Mesenchymal stem cell (in vitro differentiated cells and primary cell): ENCODE results near the gene ASPDH.

Experiments
- DNase-seq: peaks from one replicate; pipeline ENCODE4 v3.0.0-alpha.2; 2013
- H2AFZ ChIP-seq: one replicate; pipeline ENCODE4 v1.6.1; 2013; ENCODE audit warnings: low read depth, mild to moderate bottlenecking, control low read depth, inconsistent platforms, low read length, moderate library complexity
- H2AK5ac ChIP-seq: 2 replicates; pipeline ENCODE4 v1.6.1; 2013; ENCODE audit warnings: low read length, moderate library complexity, mild to moderate bottlenecking, inconsistent platforms; ENCODE audit not compliant: severe bottlenecking
- H2BK120ac ChIP-seq: one replicate; pipeline ENCODE4 v1.6.1; 2013; ENCODE audit warnings: low read depth, mild to moderate bottlenecking, inconsistent platforms, low read length, moderate library complexity
- H2BK12ac ChIP-seq, 2 experiments: one replicate each; pipeline ENCODE4 v1.6.1; 2013; ENCODE audit warnings: inconsistent platforms in 2 of 2, low read length in 2 of 2, mild to moderate bottlenecking in 2 of 2, moderate library complexity in 2 of 2, control low read depth in 1 of 2
- H2BK15ac ChIP-seq: one replicate; pipeline ENCODE4 v1.6.1; 2013; ENCODE audit warnings: mild to moderate bottlenecking, low read depth, inconsistent platforms; ENCODE audit not compliant: poor library complexity, severe bottlenecking
- H2BK5ac ChIP-seq: 2 replicates; pipeline ENCODE4 v1.6.1; 2013; ENCODE audit warnings: low read depth, mild to moderate bottlenecking, low read length, control low read depth, inconsistent platforms; ENCODE audit not compliant: poor library complexity, severe bottlenecking
- H3K14ac ChIP-seq, 2 experiments: one replicate each; pipeline ENCODE4 v1.6.1; 2013; ENCODE audit warnings: inconsistent platforms in 2 of 2, low read length in 2 of 2, control low read depth in 1 of 2, mild to moderate bottlenecking in 1 of 2, moderate library complexity in 1 of 2
- H3K18ac ChIP-seq, 2 experiments: one replicate each; pipeline ENCODE4 v1.6.1; 2013; ENCODE audit warnings: inconsistent platforms in 2 of 2, low read length in 2 of 2, control low read depth in 1 of 2, low read depth in 1 of 2, mild to moderate bottlenecking in 1 of 2
- H3K23ac ChIP-seq, 2 experiments: one replicate each; pipeline ENCODE4 v1.6.1; 2013; ENCODE audit warnings: inconsistent platforms in 2 of 2, low read length in 2 of 2, mild to moderate bottlenecking in 2 of 2, moderate library complexity in 2 of 2, control low read depth in 1 of 2
- H3K27ac ChIP-seq: 2 replicates; pipeline ENCODE4 v1.5.1; 2013; ENCODE audit warnings: mild to moderate bottlenecking, moderate library complexity, low read length, control low read depth, inconsistent platforms; ENCODE audit not compliant: poor library complexity, severe bottlenecking
- H3K27me3 ChIP-seq, 2 experiments: 2 replicates each; pipeline versions ENCODE4 v1.6.1 to v1.7.0; 2013; ENCODE audit warnings: low read length in 2 of 2, mild to moderate bottlenecking in 2 of 2, moderate library complexity in 2 of 2, control low read depth in 1 of 2, inconsistent platforms in 1 of 2; ENCODE audit not compliant: control insufficient read depth in 1 of 2, insufficient read depth in 1 of 2
- H3K36me3 ChIP-seq, 2 experiments: 2 replicates each; pipeline versions ENCODE4 v1.6.1 to v1.7.0; 2013; ENCODE audit warnings: low read length in 2 of 2, control low read depth in 1 of 2, inconsistent platforms in 1 of 2, low read depth in 1 of 2, mild to moderate bottlenecking in 1 of 2; ENCODE audit not compliant: insufficient read depth in 2 of 2, control insufficient read depth in 1 of 2
- H3K4ac ChIP-seq, 2 experiments: one replicate each; pipeline ENCODE4 v1.6.1; 2013; ENCODE audit warnings: inconsistent platforms in 2 of 2, low read length in 2 of 2, mild to moderate bottlenecking in 2 of 2, moderate library complexity in 2 of 2, control low read depth in 1 of 2, low read depth in 1 of 2
- H3K4me1 ChIP-seq: 2 replicates; pipeline ENCODE4 v1.6.1; 2013; ENCODE audit warnings: low read depth, low read length, control low read depth; ENCODE audit not compliant: control insufficient read depth, insufficient read depth
- H3K4me2 ChIP-seq: 2 replicates; pipeline ENCODE4 v1.6.1; 2013; ENCODE audit warnings: low read length, mild to moderate bottlenecking, inconsistent platforms; ENCODE audit not compliant: poor library complexity, severe bottlenecking
- H3K4me3 ChIP-seq, 2 experiments: 2 replicates each; pipeline versions ENCODE4 v1.5.1 to v1.7.0; 2013; ENCODE audit warnings: low read length in 2 of 2, mild to moderate bottlenecking in 2 of 2, control low read depth in 1 of 2, low read depth in 1 of 2; ENCODE audit not compliant: insufficient read depth in 1 of 2
- H3K79me1 ChIP-seq: replicated peaks from 2 replicates; pipeline ENCODE4 v1.6.1; 2013; ENCODE audit warnings: mild to moderate bottlenecking, control low read depth, low read length, inconsistent platforms; ENCODE audit not compliant: poor library complexity, severe bottlenecking
- H3K9ac ChIP-seq: 2 replicates; pipeline ENCODE4 v1.7.0; 2013; ENCODE audit warnings: mild to moderate bottlenecking, low read length, moderate library complexity
- H3K9me3 ChIP-seq: 2 replicates; pipeline ENCODE4 v1.7.0; 2013; ENCODE audit warnings: mild to moderate bottlenecking, low read length; ENCODE audit not compliant: control insufficient read depth
- H4K8ac ChIP-seq: one replicate; pipeline ENCODE4 v1.6.1; 2013; ENCODE audit warnings: inconsistent platforms, mild to moderate bottlenecking, low read length, moderate library complexity
- H4K91ac ChIP-seq: one replicate; pipeline ENCODE4 v1.6.1; 2013; ENCODE audit warnings: mild to moderate bottlenecking, low read length, inconsistent platforms
- WGBS: methylation state at CpG from one replicate; pipeline ENCODE4 v1.1.7; 2013; ENCODE audit warnings: mixed read lengths; 5-methylcytosine and 5-hydroxymethylcytosine counted together

Gene ASPDH

DNA sequence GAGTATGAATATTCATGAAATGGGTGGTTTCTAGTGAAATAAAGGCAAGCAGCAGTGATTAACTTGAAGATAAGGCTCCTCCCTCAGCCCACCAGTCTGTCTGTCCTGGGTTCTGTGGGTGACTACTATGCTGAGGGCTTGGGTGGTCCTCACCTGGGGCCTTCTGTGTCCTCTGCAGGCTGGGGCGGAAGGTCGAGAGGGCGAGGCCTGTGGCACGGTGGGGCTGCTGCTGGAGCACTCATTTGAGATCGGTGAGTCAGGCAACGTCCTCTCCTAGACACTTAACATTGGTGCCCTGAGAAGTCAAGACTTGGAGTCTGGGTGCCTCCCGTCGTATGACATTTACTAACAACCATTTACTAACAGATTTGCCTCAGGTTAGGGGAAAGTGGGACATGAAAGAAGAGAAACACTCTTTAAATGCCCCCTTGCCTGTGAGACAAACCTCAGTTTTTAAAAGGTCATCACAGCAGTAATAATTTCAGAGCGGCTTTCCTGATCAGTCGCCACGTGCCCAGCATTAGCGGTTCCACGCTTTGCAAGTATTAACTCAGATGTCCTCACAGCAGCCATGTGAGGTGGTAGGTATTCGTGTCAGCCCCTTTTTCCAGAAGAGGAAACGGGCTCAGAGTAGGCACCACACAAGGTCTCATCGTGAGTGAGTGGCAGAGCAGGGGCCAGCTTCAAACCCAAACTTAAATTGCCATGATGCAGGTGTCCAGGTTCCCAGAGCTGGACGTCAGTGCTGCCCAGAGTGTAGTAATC is 35.8 kb downstream of the ASPDH start:
- Histone ChIP-seq H3K4me2 (peak overlapping the region; percentile 10), H2BK12ac (no peak overlapping the region), H2AFZ (no peak overlapping the region), H3K27me3 (no peaks in the 10 kb centered on the region), H3K4me3 (peak overlapping the region in 1 of 2 experiments; percentile 99), H3K9me3 (no peaks in the 10 kb centered on the region), H3K36me3 (peaks cover 14 to 50% of the 10 kb centered on the region in 2 experiments), H3K79me1 (peaks cover 47% of the 10 kb centered on the region), H3K9ac (peak overlapping the region; percentile 90), H2AK5ac (no peak overlapping the region), H2BK5ac (no peak overlapping the region), H3K27ac (no peak overlapping the region), H3K4me1 (peaks cover 13% of the 10 kb centered on the region), H3K18ac (no peak overlapping the region), H4K91ac (no peak overlapping the region), H2BK120ac (no peak overlapping the region), H4K8ac (no peak overlapping the region), H3K23ac (no peak overlapping the region), H3K4ac (no peak overlapping the region), H3K14ac (no peak overlapping the region), H2BK15ac (no peak overlapping the region)
- 96% methylated on average over 15 of the region's 17 CpGs for WGBS
- no peak for DNase-seq

DNA sequence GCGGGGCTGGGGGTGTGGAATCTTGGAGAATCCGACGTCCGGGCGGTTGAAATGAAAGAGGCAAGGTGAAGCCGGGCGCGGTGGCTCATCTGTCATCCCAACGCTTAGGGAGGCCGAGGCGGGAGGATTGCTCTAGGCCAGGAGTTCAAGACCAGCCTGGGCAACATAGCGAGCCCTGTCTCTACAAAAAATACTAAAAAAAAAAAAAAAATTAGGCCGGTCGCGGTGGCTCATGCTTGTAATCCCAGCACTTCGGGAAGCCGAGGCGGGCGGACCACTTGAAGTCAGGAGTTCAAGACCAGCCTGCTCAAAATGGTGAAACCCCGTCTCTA is 36.8 kb downstream of the ASPDH start:
- no peak overlapping the region for H2BK12ac ChIP-seq
- H2AFZ ChIP-seq: peak overlapping the region; percentile 87
- H3K4me2 ChIP-seq: peak overlapping the region; percentile 70
- peak overlapping the region in 1 of 2 experiments; percentile 99 for H3K18ac ChIP-seq
- H2AK5ac ChIP-seq: no peak overlapping the region
- peaks cover 13 to 39% of the 10 kb centered on the region in 2 experiments for H3K36me3 ChIP-seq
- WGBS: 28% methylated on average over 20 of the region's 20 CpGs
- no peak overlapping the region for H3K23ac ChIP-seq
- peak overlapping the region; percentile 98 for H2BK15ac ChIP-seq
- no peak for DNase-seq
- no peak overlapping the region for H4K91ac ChIP-seq
- H3K27ac ChIP-seq: peak overlapping the region; percentile 22
- H3K14ac ChIP-seq: no peak overlapping the region
- no peaks in the 10 kb centered on the region for H3K9me3 ChIP-seq
- no peak overlapping the region for H2BK5ac ChIP-seq
- peaks cover 13% of the 10 kb centered on the region for H3K4me1 ChIP-seq
- no peaks in the 10 kb centered on the region for H3K27me3 ChIP-seq
- no peak overlapping the region for H2BK120ac ChIP-seq
- H3K79me1 ChIP-seq: peaks cover 44% of the 10 kb centered on the region
- H3K9ac ChIP-seq: peak overlapping the region; percentile 90
- H4K8ac ChIP-seq: peak overlapping the region; percentile 99
- H3K4ac ChIP-seq: peak overlapping the region in 1 of 2 experiments; percentile 88
- H3K4me3 ChIP-seq: peak overlapping the region; percentile 96 to 99

DNA sequence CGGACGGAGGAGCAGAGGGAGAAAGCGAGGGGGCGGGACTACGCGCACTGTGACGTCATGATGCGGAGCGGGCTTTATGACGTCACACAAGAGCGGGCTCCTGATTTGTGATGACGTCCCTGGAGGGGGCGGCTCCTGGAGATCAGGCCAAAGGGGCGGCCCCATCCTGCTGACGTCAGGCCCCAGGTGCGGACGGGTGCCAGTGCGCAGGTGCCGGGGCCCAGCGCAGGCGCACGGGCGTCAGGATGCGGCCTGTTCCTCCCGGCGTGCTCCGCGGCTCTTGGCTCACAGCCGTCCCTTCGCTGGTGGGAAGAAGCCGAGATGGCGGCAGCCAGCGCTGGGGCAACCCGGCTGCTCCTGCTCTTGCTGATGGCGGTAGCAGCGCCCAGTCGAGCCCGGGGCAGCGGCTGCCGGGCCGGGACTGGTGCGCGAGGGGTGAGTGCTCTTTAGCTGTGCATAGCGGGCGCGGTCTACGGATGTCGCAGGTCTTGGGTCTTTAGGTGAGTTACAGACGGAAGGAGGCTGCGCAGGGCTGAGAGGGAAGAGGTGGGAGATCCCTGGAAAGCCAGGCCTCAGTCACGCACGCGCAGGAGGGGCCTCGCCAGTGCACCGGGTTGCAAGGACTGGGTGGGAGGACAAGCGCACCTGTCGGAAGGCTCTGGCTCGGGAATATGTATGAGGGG is 37.3 kb downstream of the ASPDH start, which contains the start of the genes EMC10 and GARIN5A:
Gene EMC10, plus strand, starts transcription at position 284 of the 683 bp plus-strand sequence. Its CDS starts 38 bp downstream, at position 322.
Gene GARIN5A, minus strand, starts transcription at position 625 of the 683 bp plus-strand sequence. Its CDS starts 460 bp downstream, at position 165.
- H2BK15ac ChIP-seq: peak within 1 kb of the TSS; percentile 98
- H2BK120ac ChIP-seq: no peak within 1 kb of the TSS
- peaks cover 13 to 34% of the 10 kb centered on the region in 2 experiments for H3K36me3 ChIP-seq
- H3K4me3 ChIP-seq: peak within 1 kb of the TSS; percentile 96 to 99
- H3K4ac ChIP-seq: peak within 1 kb of the TSS; percentile 87 to 88
- H3K18ac ChIP-seq: peak within 1 kb of the TSS; percentile 93 to 99
- peak; percentile 95 for DNase-seq
- no peak within 1 kb of the TSS for H2AK5ac ChIP-seq
- peak within 1 kb of the TSS; percentile 70 for H3K4me2 ChIP-seq
- H3K4me1 ChIP-seq: peaks cover 13% of the 10 kb centered on the region
- H2AFZ ChIP-seq: peak within 1 kb of the TSS; percentile 87
- peaks cover 38% of the 10 kb centered on the region for H3K79me1 ChIP-seq
- WGBS: 3% methylated on average over 56 of the region's 58 CpGs
- no peaks in the 10 kb centered on the region for H3K27me3 ChIP-seq
- H3K27ac ChIP-seq: peak within 1 kb of the TSS; percentile 22
- no peak within 1 kb of the TSS for H2BK12ac ChIP-seq
- H4K8ac ChIP-seq: peak within 1 kb of the TSS; percentile 99
- H2BK5ac ChIP-seq: no peak within 1 kb of the TSS
- peak within 1 kb of the TSS in 1 of 2 experiments; percentile 60 for H3K23ac ChIP-seq
- peak within 1 kb of the TSS; percentile 90 for H3K9ac ChIP-seq
- peak within 1 kb of the TSS in 1 of 2 experiments; percentile 80 for H3K14ac ChIP-seq
- H4K91ac ChIP-seq: peak within 1 kb of the TSS; percentile 97
- H3K9me3 ChIP-seq: no peaks in the 10 kb centered on the region

DNA sequence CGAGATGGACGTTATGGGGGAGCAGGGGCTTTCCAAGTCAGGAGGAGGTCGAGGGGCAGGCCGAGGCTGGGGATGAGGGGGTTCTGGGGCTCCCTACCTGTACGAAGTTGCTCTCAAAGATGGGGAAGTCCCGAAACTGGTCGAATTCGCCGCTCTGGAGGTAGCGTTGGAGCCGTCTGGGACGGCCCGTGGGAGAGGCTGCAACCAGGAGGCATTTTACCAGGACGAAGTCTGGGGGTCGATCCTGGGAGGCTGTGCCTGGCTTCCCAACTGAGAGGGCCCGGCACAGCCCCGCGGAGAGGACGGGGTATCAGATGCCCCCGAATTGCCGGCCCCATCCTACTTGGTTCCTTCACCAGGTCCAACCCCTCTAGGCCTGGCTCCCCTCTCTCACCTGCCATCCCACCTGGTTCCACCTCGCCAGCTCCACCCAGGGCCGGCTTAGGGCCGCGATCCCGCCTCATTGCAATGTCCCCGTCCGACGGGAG is 37.9 kb downstream of the ASPDH start:
- Histone ChIP-seq H3K4me3 (peak overlapping the region; percentile 28 to 99), H2AK5ac (no peak overlapping the region), H2BK120ac (no peak overlapping the region), H3K9me3 (no peaks in the 10 kb centered on the region), H2BK5ac (no peak overlapping the region), H3K36me3 (peaks cover 8 to 28% of the 10 kb centered on the region in 2 experiments), H2BK12ac (no peak overlapping the region), H3K4ac (no peak overlapping the region), H2AFZ (no peak overlapping the region), H3K18ac (peak overlapping the region in 1 of 2 experiments; percentile 72), H3K4me2 (no peak overlapping the region), H3K9ac (no peak overlapping the region), H3K14ac (no peak overlapping the region), H3K27ac (no peak overlapping the region), H4K8ac (peak overlapping the region; percentile 87), H3K27me3 (no peaks in the 10 kb centered on the region), H3K23ac (no peak overlapping the region), H4K91ac (peak overlapping the region; percentile 69), H2BK15ac (no peak overlapping the region), H3K4me1 (peaks cover 13% of the 10 kb centered on the region), H3K79me1 (peaks cover 33% of the 10 kb centered on the region)
- WGBS: 81% methylated on average over 27 of the region's 29 CpGs
- DNase-seq: no peak
